Fibroblast of pulmonary artery (primary cell): ENCODE data around the gene NCOR2.

Source experiments
- DNase-seq: peaks from one replicate; pipeline ENCODE4 v3.0.0-alpha.2; 2010; ENCODE audit warnings: low read depth
- H3K4me3 ChIP-seq: replicated peaks from 2 replicates; pipeline ENCODE4 v1.5.1; 2011; ENCODE audit warnings: low read depth, mild to moderate bottlenecking, control low read depth, low read length, moderate library complexity
- CTCF ChIP-seq: IDR thresholded peaks from 2 replicates; pipeline ENCODE4 v1.5.1; 2011; ENCODE audit warnings: mild to moderate bottlenecking, control low read depth, low read length, inconsistent platforms; ENCODE audit errors: missing control alignments

NCOR2 gene

GRCh38 chr12:124530637-124531263, 36.7 kb downstream of the NCOR2 start:
- H3K4me3 ChIP-seq: no peak overlapping the region
- DNase-seq: no peak
- TF ChIP-seq CTCF: no peak

GRCh38 chr12:124529565-124530276, 37.7 kb downstream of the NCOR2 start:
- DNase-seq: no peak
- no peak for TF ChIP-seq CTCF
- no peak overlapping the region for H3K4me3 ChIP-seq

GRCh38 chr12:124527861-124528561, 39.4 kb downstream of the NCOR2 start:
- H3K4me3 ChIP-seq: no peak overlapping the region
- no peak for TF ChIP-seq CTCF
- DNase-seq: no peak

GRCh38 chr12:124525927-124526692, 41.3 kb downstream of the NCOR2 start:
- H3K4me3 ChIP-seq: no peak overlapping the region
- no peak for TF ChIP-seq CTCF
- DNase-seq: no peak

- no peak overlapping the region for H3K4me3 ChIP-seq
- no peak for DNase-seq
- no peak for TF ChIP-seq CTCF
Observed at GRCh38 chr12:124525455-124525854, 42.0 kb downstream of the NCOR2 start.

GRCh38 chr12:124524231-124524925, 43.0 kb downstream of the NCOR2 start:
- no peak overlapping the region for H3K4me3 ChIP-seq
- DNase-seq: peak; percentile 78
- no peak for TF ChIP-seq CTCF
